NCI-H1436 (cell line): ENCODE measurements around the gene TCL1A.
"Not testable (repeated sequence)": the region's sequence is repeated elsewhere in the genome, so short reads cannot be mapped to it uniquely, and the experiment has no call there.

Source experiments
- DNase-seq: peaks from one replicate; lab custom pipeline; 2025; lab: John Stamatoyannopoulos, UW

TCL1A gene

GRCh38 chr14:95677179-95677835 lies 36.6 kb downstream of the TCL1A start:
- no peak for DNase-seq

- no peak for DNase-seq
Measured at GRCh38 chr14:95675486-95675885, 38.4 kb downstream of the TCL1A start.

GRCh38 chr14:95674613-95675012 lies 39.3 kb downstream of the TCL1A start:
- DNase-seq, result no peak

GRCh38 chr14:95668235-95668772 lies 45.6 kb downstream of the TCL1A start:
- no peak for DNase-seq

- no peak for DNase-seq
Measured at GRCh38 chr14:95667249-95667693, 46.7 kb downstream of the TCL1A start.

GRCh38 chr14:95666450-95666849 lies 47.5 kb downstream of the TCL1A start:
- DNase-seq, result no peak

GRCh38 chr14:95665530-95665929 lies 48.4 kb downstream of the TCL1A start:
- not testable (repeated sequence) for DNase-seq

- no peak for DNase-seq
Measured at GRCh38 chr14:95664546-95664945, 49.4 kb downstream of the TCL1A start.

GRCh38 chr14:95664066-95664465 lies 49.9 kb downstream of the TCL1A start:
- no peak for DNase-seq

GRCh38 chr14:95663226-95663797 lies 50.6 kb downstream of the TCL1A start:
- DNase-seq, result no peak

- DNase-seq, result no peak
Measured at GRCh38 chr14:95662376-95663186, 51.3 kb downstream of the TCL1A start.

- DNase-seq, result no peak
Measured at GRCh38 chr14:95660651-95661515, 53.0 kb downstream of the TCL1A start.

- no peak for DNase-seq
Measured at GRCh38 chr14:95659990-95660385, 53.9 kb downstream of the TCL1A start.
